ENCODE data around the gene FAM120B.

DNA sequence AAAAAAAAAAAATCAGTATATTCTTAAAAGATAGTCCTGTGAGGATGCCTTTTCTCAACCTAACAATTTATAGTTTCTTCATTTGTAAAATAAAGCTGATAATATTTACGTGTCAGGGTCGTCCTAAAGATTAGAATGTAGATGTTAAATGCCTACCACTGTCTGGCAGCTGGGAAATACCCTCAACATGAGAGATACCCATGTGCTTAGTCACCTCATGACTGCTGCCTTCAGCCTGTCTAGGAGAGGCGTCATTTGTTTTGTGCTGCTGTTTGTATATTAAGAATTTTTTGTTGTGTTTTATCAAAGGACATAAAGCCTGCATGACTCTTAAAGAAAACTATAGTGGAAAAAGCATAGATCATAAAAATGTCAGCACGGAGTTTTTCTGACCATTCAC lies 9.5 kb downstream of the FAM120B start:
- TF ChIP-seq CTCF (IDR thresholded peaks at IDR 0.05; ENCODE audit: borderline replicate concordance, extremely low read depth, low read length, poor library complexity, severe bottlenecking), result no peak
- no peak for TF ChIP-seq EZH2 (IDR thresholded peaks at IDR 0.05; ENCODE audit: borderline replicate concordance, low read depth, low read length, severe bottlenecking)
